Fibroblast of peridontal ligament (primary cell): ENCODE results near the gene RGMB.

Source experiments
- DNase-seq: peaks from one replicate; pipeline ENCODE4 v3.0.0-alpha.2; 2010; ENCODE audit errors: extremely low read depth

The RGMB gene

DNA sequence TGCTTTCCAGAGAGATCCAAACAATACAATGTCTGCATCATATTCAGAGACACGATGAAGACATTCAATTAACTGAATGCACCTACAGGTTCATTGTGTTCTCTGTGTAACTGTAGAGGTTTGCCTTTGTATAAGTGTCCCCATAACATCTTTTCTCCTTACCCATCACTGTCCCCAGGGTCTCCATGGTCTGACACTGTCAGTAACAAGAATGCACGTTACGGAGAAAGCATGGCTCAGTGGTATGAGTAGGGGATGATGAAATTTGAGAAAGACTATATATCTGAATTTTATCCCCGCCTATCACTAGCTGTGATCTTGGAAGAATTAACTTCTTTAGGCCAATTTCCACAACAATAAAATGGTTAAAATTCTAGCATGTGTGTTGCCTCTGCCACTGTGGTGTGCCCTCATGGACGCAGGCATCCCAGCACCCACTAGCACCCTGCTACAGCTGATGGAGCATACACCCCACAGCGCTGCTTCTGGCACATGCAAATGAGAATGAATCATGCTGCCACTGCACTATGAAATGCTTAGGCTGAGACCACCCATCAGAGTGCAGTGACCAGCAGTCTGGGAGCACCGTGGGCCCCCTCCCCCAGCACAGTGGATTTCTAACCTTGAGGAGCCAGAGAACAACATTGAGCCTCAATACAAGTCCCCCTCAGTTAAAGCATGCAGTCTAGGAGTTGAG, 54.3 kb downstream of the RGMB start:
- DNase-seq, result no peak

- no peak for DNase-seq
These were observed 62.7 kb downstream of the RGMB start for GRCh38 chr5:98836175-98836574.

GRCh38 chr5:98839469-98840383, 66.3 kb downstream of the RGMB start:
- no peak for DNase-seq

DNA sequence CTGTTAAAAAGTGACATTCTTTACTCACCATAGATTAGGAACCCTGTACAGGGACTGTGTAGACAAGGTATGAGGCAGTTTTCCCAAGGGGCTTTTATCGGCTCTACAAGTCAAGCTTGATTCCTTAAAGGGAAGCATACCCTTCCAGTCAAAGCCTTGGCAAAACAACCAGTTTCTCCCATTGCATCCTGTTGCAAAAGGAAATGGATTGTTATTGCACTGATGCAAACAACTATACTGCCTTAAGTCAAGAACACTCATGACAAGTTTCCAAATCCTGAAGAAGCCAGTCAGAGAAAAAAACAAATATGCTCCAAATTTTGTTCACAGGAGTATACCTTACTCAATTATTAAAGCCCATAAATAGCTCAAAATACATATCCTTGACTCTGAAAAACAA, 67.5 kb downstream of the RGMB start:
- peak; percentile 7 for DNase-seq

GRCh38 chr5:98843481-98843880, 70.0 kb downstream of the RGMB start:
- DNase-seq, result no peak

GRCh38 chr5:98844865-98845264, 71.4 kb downstream of the RGMB start:
- DNase-seq, result no peak

DNA sequence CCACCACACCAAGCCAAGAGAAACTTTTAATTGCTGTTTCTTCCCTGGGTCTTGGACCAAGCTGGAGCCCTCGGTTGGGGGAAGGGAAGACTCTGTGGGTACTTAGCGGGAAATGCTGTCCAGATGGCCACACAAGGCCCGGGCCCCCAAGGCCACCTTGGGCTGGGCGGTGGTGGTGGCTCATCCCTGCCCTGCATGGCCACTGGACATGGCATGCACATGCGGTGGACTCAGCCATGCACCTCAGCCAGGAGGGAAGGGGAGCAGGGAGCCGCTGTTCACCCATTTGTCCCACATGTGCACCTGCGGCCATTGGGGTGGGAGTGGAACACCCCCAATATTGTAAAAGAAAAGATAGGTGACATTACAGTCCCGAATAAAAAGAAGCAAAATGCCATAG, 72.4 kb downstream of the RGMB start:
- DNase-seq, result no peak
